K562 (cell line): ENCODE data around the gene TPD52L2. TPM values are rescaled to one million over a fixed set of nuclear protein-coding genes. Genes with fewer than 3 reads are reported as not detected.

Experiments used
- ATAC-seq: fragments of 200-7000 bp; cut with Tn5 transposase; 3 replicates; pipeline ENCODE4 v1.9.1; 2020; ENCODE audit warnings: moderate library complexity
- BruUV-seq: library from RNA; stranded (reverse); fragments of 400-500 nt; replicated peaks from 2 replicates; lab custom pipeline; 2021; lab: Mats Ljungman, UMichigan
- CTCF ChIA-PET: fragments of 300-600 bp; formaldehyde crosslinking; extraction: SDS; loops from one replicate; lab custom pipeline; 2021; ENCODE audit warnings: low intra/inter-chr PET ratio; lab: Yijun Ruan, JAX
- POLR2A ChIA-PET: fragments of 300-600, 350-650 bp; sonication (Branson Sonifier 250); formaldehyde crosslinking; extraction: SDS; loops from one replicate; lab custom pipeline; 2021; ENCODE audit warnings: antibody characterized with exemption, inconsistent platforms; lab: Yijun Ruan, JAX
- DNase-seq, 4 experiments: peaks; one replicate each; pipeline versions ENCODE4 v3.0.0 to v3.0.0-alpha.2; 2011 to 2018; ENCODE audit warnings: low spot score in 3 of 4, mixed read lengths in 3 of 4; ENCODE audit errors: extremely low read depth in 1 of 4
- FAIRE-seq: peaks from 2 replicates; lab custom pipeline; 2011; peaks lifted over from hg19 to GRCh38; lab: Jason Lieb, UNC
- H2AFZ ChIP-seq: 2 replicates; pipeline ENCODE4 v1.6.0; 2011; ENCODE audit warnings: low read depth, low read length, control low read depth, inconsistent platforms
- H3K27ac ChIP-seq: fragments of 200-600 bp; 3 replicates; pipeline ENCODE4 v1.8.0; 2011; ENCODE audit warnings: low read depth, mild to moderate bottlenecking, control low read depth, inconsistent platforms, low read length, moderate library complexity, mixed read lengths; ENCODE audit errors: extremely low read depth
- H3K27me3 ChIP-seq, 2 experiments: fragments of 300-600 bp in 1 of 2; 2 replicates in 1 of 2; 3 replicates in 1 of 2; pipeline versions ENCODE4 v1.6.0 to v1.8.0; 2011; ENCODE audit warnings: inconsistent platforms in 2 of 2, low read length in 2 of 2, mild to moderate bottlenecking in 1 of 2, mixed read lengths in 1 of 2, moderate library complexity in 1 of 2; ENCODE audit not compliant: control insufficient read depth in 2 of 2, insufficient read depth in 2 of 2
- H3K36me3 ChIP-seq: fragments of 300-600 bp; 3 replicates; pipeline ENCODE4 v1.8.0; 2011; ENCODE audit warnings: mild to moderate bottlenecking, low read length, inconsistent platforms; ENCODE audit not compliant: control insufficient read depth, insufficient read depth
- H3K4me1 ChIP-seq, 2 experiments: fragments of 200-600 bp in 1 of 2; replicated peaks in 1 of 2; 2 replicates in 1 of 2; 3 replicates in 1 of 2; pipeline versions ENCODE4 v1.5.1 to v1.8.0; 2011; ENCODE audit warnings: inconsistent platforms in 2 of 2, low read length in 2 of 2, mild to moderate bottlenecking in 1 of 2, mixed read lengths in 1 of 2, moderate library complexity in 1 of 2; ENCODE audit not compliant: control insufficient read depth in 2 of 2, insufficient read depth in 2 of 2
- H3K4me2 ChIP-seq: 2 replicates; pipeline ENCODE4 v1.6.1; 2011; ENCODE audit warnings: low read length, control low read depth, inconsistent platforms, mixed read lengths; ENCODE audit not compliant: insufficient read depth
- H3K4me3 ChIP-seq: fragments of 200-600 bp; sonication (generic), shearing (Covaris generic); 2 replicates; pipeline ENCODE4 v1.5.1; 2016; ENCODE audit warnings: control low read depth, inconsistent platforms
- H3K79me2 ChIP-seq: fragments of 200-600 bp; 3 replicates; pipeline ENCODE4 v1.8.0; 2011; ENCODE audit warnings: low read length, inconsistent platforms; ENCODE audit not compliant: control insufficient read depth, insufficient read depth
- H3K9ac ChIP-seq, 2 experiments: 2 replicates each; pipeline versions ENCODE4 v1.6.0 to v1.6.1; 2011; ENCODE audit warnings: low read depth in 2 of 2, low read length in 2 of 2, control low read depth in 1 of 2, inconsistent platforms in 1 of 2, mild to moderate bottlenecking in 1 of 2, mixed read lengths in 1 of 2; ENCODE audit not compliant: insufficient read depth in 1 of 2
- H3K9me1 ChIP-seq: one replicate; pipeline ENCODE4 v1.6.0; 2011; ENCODE audit warnings: inconsistent platforms, mild to moderate bottlenecking, low read length, moderate library complexity; ENCODE audit not compliant: control insufficient read depth, insufficient read depth
- H3K9me3 ChIP-seq: replicated peaks from 2 replicates; pipeline ENCODE4 v1.5.1; 2011; ENCODE audit warnings: low read depth, low read length, inconsistent platforms; ENCODE audit not compliant: control insufficient read depth, insufficient read depth
- H4K20me1 ChIP-seq: replicated peaks from 2 replicates; pipeline ENCODE4 v1.6.1; 2011; ENCODE audit warnings: low read length, inconsistent platforms, mixed read lengths; ENCODE audit not compliant: control insufficient read depth, insufficient read depth
- ARID3B ChIP-seq: fragments of 250-450 bp; sonication (Bioruptor Pico); IDR thresholded peaks from 2 replicates; pipeline ENCODE4 v1.4.0; 2020; ENCODE audit warnings: borderline replicate concordance
- CEBPB ChIP-seq: fragments of 450-650 bp; IDR thresholded peaks from 2 replicates; pipeline ENCODE4 v1.6.1; 2016; ENCODE audit warnings: missing genetic modification characterization, missing compliant biosample characterization
- CTBP1 ChIP-seq: fragments of 450-650 bp; IDR thresholded peaks from 2 replicates; pipeline ENCODE4 v1.6.1; 2016; ENCODE audit warnings: borderline replicate concordance
- HNRNPL ChIP-seq: fragments of 200-400 bp; formaldehyde crosslinking; IDR thresholded peaks from 2 replicates; pipeline ENCODE4 v1.6.1; 2017; ENCODE audit warnings: low read depth, mild to moderate bottlenecking, low read length
- KDM4B ChIP-seq, 2 experiments: fragments of 450-650 bp in 1 of 2; sonication (generic) in 1 of 2; IDR thresholded peaks; 2 replicates each; pipeline ENCODE4 v1.6.1; 2016 to 2017; ENCODE audit warnings: borderline replicate concordance in 2 of 2, antibody characterized with exemption in 1 of 2, low read depth in 1 of 2, mild to moderate bottlenecking in 1 of 2
- MCM7 ChIP-seq, 2 experiments: fragments of 450-650 bp; IDR thresholded peaks; 2 replicates each; pipeline ENCODE4 v1.6.1; 2016 to 2018
- ZKSCAN1 ChIP-seq: fragments of 150-350 bp; IDR thresholded peaks from 2 replicates; pipeline ENCODE4 v1.6.1; 2016; ENCODE audit warnings: low read depth, low read length
- ZKSCAN8 ChIP-seq: fragments of 200-800 bp; sonication (Bioruptor generic); IDR thresholded peaks from 2 replicates; pipeline ENCODE4 v1.6.1; 2016; ENCODE audit warnings: missing genetic modification characterization, missing compliant biosample characterization
- ZNF316 ChIP-seq: fragments of 450-650 bp; IDR thresholded peaks from 2 replicates; pipeline ENCODE4 v1.6.1; 2016
- ZNF408 ChIP-seq: fragments of 250-450 bp; sonication (Bioruptor Pico); IDR thresholded peaks from 2 replicates; pipeline ENCODE4 v1.4.0; 2020; ENCODE audit warnings: low read depth, mild to moderate bottlenecking, moderate library complexity
- WGBS: fragments of 100-300 bp; shearing (Covaris generic); methylation state at CpG from one replicate; pipeline ENCODE4 v1.1.6; 2016; ENCODE audit warnings: low coverage, mixed read lengths; ENCODE audit not compliant: insufficient coverage; ENCODE audit errors: missing lambda C conversion rate; 5-methylcytosine and 5-hydroxymethylcytosine counted together
- in situ Hi-C: fragments of 300-500 bp; cut with MboI; formaldehyde crosslinking; loops from 4 replicates; pipeline ENCODE4 v1.15.0; 2018; ENCODE audit warnings: inconsistent platforms, mixed read lengths
- intact Hi-C: fragments of 100-400 bp; cut with micrococcal nuclease; formaldehyde crosslinking; loops from 2 replicates; pipeline ENCODE4 v1.14.2; 2022
- polyA plus RNA-seq, 8 experiments: library from polyadenylated mRNA; depleted of rRNA in 4 of 8; stranded (reverse) in 5 of 8; unstranded in 3 of 8; fragments of >200 nt; fragmentation: Nextera tagmentation in 2 of 8; fragmentation: Illumina TruSeq in 1 of 8; extraction: Ambion mirVana in 2 of 8; extraction: Trizol in 1 of 8; gene quantifications; 2 replicates each; pipeline versions ENCODE4 v1.2.1 to v1.2.3, GENCODE V29; 2011 to 2014; ENCODE audit warnings: inconsistent platforms in 1 of 8, missing spikeins in 1 of 8
- total RNA-seq, 7 experiments: library from RNA; depleted of rRNA in 6 of 7; stranded (reverse); fragments of >200 nt in 6 of 7; fragmentation: Illumina TruSeq in 2 of 7; extraction: Trizol in 2 of 7; gene quantifications; 2 replicates each; pipeline versions ENCODE4 v1.2.1 to v1.2.3, GENCODE V29; 2011 to 2021; ENCODE audit warnings: low replicate concordance in 1 of 7

The TPD52L2 gene
- total and polyA plus RNA-seq, 9 of the 15 experiments (the other 6 are each of a cell fraction or from before 2014, with no cell fraction given): 1.9 to 117 (median 74.6) TPM

- no peaks in the 10 kb centered on the region for H3K9me1 ChIP-seq
- no peak for ATAC-seq
- H3K27me3 ChIP-seq: no peaks in the 10 kb centered on the region; a peak in 1 of 5 replicates
- no peak overlapping the region for H3K4me3 ChIP-seq
- BruUV-seq: no TSS peak
- in situ Hi-C loops: no loop called here
- H3K9ac ChIP-seq: peak overlapping the region in 1 of 2 experiments; percentile 52; a peak in 1 of 4 replicates
- WGBS: 44% methylated on average over 10 of the region's 27 CpGs
- no peaks in the 10 kb centered on the region for H3K79me2 ChIP-seq
- no peak overlapping the region for H3K4me2 ChIP-seq
- CTCF ChIA-PET: no interaction called here
- peaks cover 12 to 55% of the 10 kb centered on the region in 2 experiments for H3K4me1 ChIP-seq
- intact Hi-C loops: no loop called here
- H3K9me3 ChIP-seq: no peaks in the 10 kb centered on the region
- H3K27ac ChIP-seq: no peak overlapping the region
- no peaks in the 10 kb centered on the region for H3K36me3 ChIP-seq
- no peaks in the 10 kb centered on the region for H4K20me1 ChIP-seq
- TF ChIP-seq HNRNPL (0 out of 2 replicates have a peak, but pooled peaks have one; percentile 31), MCM7 (IDR thresholded peaks at IDR 0.05) (no peak), ZNF408 (CRISPR knock-in tag) (no peak)
- DNase-seq: no peak
- no peak overlapping the region for H2AFZ ChIP-seq
- POLR2A ChIA-PET: interaction anchor here (0.6 to 1.2 kb wide), 3 partner anchors 11 to 26 kb away, joined by 3 to 6 read pairs (median 4); no protein-coding TSS in a partner anchor
- no peak for FAIRE-seq
These were observed 28.4 kb upstream of the TPD52L2 start for GRCh38 chr20:63836458-63837344.

- H3K36me3 ChIP-seq: no peaks in the 10 kb centered on the region
- DNase-seq: no peak
- no peak overlapping the region for H2AFZ ChIP-seq
- peaks cover 12 to 48% of the 10 kb centered on the region in 2 experiments for H3K4me1 ChIP-seq
- H3K79me2 ChIP-seq: no peaks in the 10 kb centered on the region
- H3K9ac ChIP-seq: no peak overlapping the region
- CTCF ChIA-PET: no interaction called here
- H3K27ac ChIP-seq: no peak overlapping the region
- WGBS: 33% methylated on average over 7 of the region's 8 CpGs
- H3K9me3 ChIP-seq: no peaks in the 10 kb centered on the region
- no peaks in the 10 kb centered on the region for H4K20me1 ChIP-seq
- intact Hi-C loops: no loop called here
- no peaks in the 10 kb centered on the region for H3K9me1 ChIP-seq
- POLR2A ChIA-PET: interaction anchor here (1.2 kb wide), 1 partner anchor 11 kb away, joined by 6 read pairs; no protein-coding TSS in a partner anchor
- in situ Hi-C loops: no loop called here
- ATAC-seq: no peak
- H3K4me3 ChIP-seq: no peak overlapping the region
- no peaks in the 10 kb centered on the region; a peak in 1 of 5 replicates for H3K27me3 ChIP-seq
- H3K4me2 ChIP-seq: no peak overlapping the region
- TF ChIP-seq KDM4B (IDR thresholded peaks at IDR 0.05; ENCODE audit: borderline replicate concordance in 2 of 2, low read depth in 1 of 2) (no peak), ZNF316 (peak; percentile 24; the same call in 1 of the 2 replicates), CTBP1 (no peak), CEBPB (tag) (no peak), ARID3B (CRISPR knock-in tag) (no peak), ZKSCAN8 (no peak), ZKSCAN1 (no peak)
- TF ChIP-seq, all 486 proteins: peak for 1
- no TSS peak for BruUV-seq
- no peak for FAIRE-seq
These were observed 27.6 kb upstream of the TPD52L2 start for GRCh38 chr20:63837479-63837878.
